GM18499 (cell line): ENCODE measurements around the gene WRAP73.

Experiments
- ATAC-seq: cut with Tn5 transposase; IDR thresholded peaks from one replicate; pipeline ENCODE4 v1.9.1; 2021; ENCODE audit warnings: moderate number of reproducible peaks; ENCODE audit not compliant: insufficient read depth, unreplicated experiment

WRAP73 gene, protein sequence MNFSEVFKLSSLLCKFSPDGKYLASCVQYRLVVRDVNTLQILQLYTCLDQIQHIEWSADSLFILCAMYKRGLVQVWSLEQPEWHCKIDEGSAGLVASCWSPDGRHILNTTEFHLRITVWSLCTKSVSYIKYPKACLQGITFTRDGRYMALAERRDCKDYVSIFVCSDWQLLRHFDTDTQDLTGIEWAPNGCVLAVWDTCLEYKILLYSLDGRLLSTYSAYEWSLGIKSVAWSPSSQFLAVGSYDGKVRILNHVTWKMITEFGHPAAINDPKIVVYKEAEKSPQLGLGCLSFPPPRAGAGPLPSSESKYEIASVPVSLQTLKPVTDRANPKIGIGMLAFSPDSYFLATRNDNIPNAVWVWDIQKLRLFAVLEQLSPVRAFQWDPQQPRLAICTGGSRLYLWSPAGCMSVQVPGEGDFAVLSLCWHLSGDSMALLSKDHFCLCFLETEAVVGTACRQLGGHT

GRCh38 chr1:3649342-3650247, at the start of gene WRAP73:
Gene WRAP73 (minus strand): TSS chr1:3650103. CDS start chr1:3649999, 104 bp downstream.
- no peak for ATAC-seq

GRCh38 chr1:3699596-3699995, 49.7 kb upstream of the WRAP73 start:
- ATAC-seq = no peak

DNA sequence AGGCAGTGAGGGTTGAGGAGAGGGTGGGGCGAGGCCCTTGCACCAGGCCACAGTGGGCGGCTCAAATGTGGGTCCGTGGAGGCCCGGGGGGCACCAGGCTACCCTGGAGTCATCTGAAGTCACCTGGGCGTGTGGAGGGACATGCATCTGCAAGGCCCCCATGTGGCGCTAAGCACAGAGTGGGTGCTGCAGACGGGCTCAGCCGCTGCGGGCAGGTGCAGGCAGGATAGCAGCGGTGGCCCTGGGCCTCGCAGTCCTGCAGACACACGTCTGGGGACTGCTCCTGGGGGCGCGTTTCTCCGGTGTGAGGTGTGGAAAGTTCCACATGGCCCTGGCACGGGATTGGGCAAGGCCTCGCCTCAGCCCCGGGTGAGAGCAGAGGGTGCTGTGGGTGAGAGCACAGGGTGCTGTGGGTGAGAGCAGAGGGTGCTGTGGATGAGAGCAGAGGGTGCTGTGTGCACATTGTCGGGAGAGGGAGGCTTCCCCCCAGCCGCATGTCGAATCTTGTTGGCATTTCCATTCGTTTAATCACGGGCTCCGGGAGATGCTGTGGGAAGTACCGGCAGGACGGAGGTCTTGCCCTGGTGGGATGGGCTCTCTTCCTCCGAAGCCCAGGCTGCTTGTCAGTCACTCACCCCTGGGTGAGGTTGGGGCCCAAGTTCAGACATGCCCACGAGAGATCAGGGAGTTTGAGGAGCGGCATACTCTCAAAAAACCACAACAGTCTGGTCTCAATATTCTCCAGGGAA, 48.9 kb upstream of the WRAP73 start:
- no peak for ATAC-seq

DNA sequence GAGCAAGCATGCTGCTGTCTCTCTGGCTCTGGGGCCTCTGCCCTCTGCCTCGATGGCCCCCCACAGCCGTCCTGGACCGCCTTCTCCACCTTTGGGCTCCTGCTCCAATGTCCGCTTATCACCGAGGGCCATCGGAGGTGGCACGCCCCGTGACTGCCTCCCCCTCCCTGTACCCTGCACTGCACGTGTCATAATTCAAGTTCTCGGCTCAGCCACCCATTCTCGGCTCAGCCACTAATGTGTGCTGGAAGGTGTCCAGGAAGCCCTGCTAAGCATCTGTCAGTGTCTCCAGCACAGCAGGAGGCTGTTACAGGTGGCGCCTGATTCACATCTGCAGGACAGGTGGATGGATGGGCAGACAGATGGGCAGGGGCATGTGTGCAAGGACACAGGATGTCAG, 47.9 kb upstream of the WRAP73 start:
- ATAC-seq = no peak

- no peak for ATAC-seq
Observed at GRCh38 chr1:3697104-3697503, 47.2 kb upstream of the WRAP73 start.

DNA sequence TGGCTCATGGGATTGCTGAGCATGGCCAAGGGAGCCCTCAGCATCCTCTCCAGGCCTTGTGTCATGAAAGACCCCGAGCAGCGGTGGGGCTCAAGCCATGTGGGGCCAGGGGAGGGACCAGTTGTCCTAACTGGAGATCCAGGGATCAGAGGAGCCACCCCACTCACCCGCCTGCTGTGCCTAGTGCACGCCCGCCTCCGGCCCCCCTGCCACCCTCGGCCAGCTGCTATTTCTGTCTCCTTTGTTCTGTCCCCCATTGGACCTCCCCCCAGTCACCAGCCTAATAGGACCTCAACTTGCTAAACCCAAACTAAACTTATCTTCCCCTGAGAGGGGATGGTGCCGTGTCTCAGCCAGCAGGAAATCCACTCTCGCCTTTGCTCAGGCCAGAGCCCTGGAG, 46.8 kb upstream of the WRAP73 start:
- ATAC-seq = no peak

- ATAC-seq = no peak
Observed at GRCh38 chr1:3695326-3696217, 45.7 kb upstream of the WRAP73 start.

DNA sequence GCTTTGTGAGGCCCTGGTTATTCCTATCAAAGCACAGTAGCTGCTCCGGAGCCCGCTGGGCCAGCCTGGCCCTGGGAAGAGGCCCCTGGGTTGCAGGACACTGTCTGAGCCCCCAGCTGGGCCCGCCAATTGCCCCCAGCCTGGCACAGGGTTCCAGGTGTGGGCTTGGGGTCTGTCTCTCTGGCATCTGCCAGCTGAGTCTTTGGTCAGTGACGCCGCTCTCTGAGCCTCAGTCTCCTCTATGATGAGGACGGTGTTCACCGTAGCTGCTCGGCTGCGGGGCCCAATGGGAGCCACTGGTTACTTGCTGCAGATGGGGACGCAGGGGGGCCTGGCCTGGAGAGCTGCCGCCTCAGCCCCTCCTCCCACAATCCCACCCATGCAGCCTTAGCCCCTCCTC, 43.4 kb upstream of the WRAP73 start:
- no peak for ATAC-seq

DNA sequence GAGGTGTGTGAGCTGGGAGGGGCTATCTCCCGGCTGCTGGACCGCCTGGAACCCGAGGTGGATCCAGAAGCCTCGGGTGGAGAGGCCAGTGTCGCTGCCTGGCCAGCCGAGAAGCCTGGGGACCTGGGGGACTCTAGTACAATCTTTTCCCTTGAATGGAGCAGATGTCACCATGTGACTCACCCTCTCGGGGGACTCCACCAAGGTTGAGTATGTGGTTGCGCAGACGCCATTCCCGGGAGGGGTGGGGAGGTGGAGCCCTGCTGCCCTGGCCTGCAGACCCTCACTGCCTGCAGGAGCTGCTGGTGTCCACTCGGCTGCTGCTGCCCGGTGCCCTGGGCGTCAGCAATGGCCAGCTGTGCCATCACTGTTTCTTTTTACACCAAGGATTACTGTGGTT, 42.7 kb upstream of the WRAP73 start:
- ATAC-seq = no peak

- ATAC-seq = no peak
Observed at GRCh38 chr1:3691421-3692204, 41.7 kb upstream of the WRAP73 start.

DNA sequence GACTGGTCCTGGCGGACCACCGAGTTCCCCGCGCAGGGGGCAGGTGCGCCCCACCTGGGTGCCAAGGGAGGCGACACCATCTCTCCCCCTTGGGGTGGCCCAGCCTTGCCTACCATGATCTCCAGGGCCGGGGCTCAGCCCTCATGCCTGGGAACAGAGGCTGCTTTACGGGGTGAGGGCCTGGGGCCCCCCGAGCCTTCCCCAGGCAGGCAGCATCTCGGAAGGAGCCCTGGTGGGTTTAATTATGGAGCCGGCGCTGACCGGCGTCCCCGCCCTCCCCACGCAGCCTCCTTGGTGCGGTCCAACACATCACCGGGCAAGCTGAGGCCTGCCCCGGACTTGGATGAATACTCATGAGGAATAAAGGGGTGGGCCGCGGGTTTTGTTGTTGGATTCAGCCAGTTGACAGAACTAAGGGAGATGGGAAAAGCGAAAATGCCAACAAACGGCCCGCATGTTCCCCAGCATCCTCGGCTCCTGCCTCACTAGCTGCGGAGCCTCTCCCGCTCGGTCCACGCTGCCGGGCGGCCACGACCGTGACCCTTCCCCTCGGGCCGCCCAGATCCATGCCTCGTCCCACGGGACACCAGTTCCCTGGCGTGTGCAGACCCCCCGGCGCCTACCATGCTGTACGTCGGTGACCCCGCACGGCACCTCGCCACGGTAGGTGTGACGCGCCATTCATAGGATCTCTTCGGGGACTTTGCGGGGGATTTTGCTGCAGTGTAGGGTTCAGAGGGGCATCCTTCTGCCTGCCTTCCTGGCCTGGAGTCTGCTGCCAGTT, 40.6 kb upstream of the WRAP73 start:
- ATAC-seq = no peak

DNA sequence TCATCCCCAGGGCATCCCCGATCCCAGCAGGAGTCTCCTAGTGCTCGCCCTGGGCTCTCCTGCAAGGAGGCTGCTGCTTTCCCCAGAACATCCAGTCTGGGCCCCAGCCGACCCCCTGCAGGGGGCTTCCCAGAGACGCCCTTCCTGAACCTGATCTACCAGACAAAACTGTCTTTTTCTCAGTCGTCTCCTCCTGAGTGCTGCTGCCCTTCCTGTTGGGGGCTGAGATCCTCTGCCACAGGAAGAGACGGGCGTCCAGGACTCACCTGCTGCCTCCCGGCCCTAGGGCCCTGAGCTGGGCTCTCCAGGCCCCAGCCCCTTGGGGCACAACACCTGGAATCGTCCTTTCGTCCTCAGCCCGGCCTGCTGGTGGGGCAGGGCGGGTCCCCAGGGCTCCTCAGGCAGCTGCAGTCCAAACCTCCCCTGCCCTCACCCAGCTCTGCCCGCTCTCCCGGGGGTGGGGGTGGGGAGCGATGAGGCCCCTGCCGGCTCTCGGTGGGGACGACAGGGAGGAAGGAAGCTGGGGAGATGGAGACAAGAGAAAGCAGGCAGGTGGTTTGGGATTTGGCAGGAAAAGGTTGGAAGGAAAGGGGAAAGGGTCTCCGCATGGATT, 39.3 kb upstream of the WRAP73 start:
- ATAC-seq = no peak

DNA sequence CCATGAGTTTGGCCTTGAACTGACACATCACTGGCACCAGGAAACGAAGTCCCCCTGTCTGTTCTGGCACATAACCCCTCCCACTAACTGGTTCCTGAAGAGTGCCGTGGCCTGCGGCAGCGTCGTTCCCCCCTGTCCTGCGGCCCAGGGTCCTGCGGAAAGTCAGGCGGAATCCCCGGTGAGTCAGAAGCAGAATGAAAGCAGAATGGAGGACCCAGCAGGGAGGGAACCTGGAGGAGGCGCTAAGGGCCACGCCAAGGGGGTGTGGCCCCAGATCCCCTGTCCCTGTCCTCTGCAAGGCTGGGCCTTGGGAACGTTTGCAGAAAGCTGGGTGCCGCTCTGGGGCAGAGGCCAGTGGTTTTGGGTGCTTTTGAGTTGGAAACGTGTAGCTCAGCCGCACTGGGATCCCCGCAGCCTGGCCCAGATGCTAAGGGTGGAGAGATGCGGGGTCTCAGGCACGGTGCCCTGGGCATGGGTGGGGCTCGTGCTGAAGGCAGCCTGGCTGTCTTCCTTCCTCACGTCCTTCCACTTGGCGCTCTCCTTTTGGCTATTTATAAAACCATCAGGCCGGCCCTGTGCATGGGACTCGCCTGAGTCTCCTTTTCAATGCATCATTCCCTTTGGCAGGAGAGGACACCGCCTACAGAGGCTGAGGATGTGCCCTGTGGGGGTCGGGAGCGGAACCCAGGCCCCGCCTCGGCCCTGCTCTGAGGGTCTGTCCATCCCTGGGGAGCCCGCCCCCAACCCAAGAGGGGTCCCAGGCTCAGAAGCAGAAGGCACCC, 38.6 kb upstream of the WRAP73 start:
- no peak for ATAC-seq

- ATAC-seq = no peak
Observed at GRCh38 chr1:3687504-3687903, 37.6 kb upstream of the WRAP73 start.

DNA sequence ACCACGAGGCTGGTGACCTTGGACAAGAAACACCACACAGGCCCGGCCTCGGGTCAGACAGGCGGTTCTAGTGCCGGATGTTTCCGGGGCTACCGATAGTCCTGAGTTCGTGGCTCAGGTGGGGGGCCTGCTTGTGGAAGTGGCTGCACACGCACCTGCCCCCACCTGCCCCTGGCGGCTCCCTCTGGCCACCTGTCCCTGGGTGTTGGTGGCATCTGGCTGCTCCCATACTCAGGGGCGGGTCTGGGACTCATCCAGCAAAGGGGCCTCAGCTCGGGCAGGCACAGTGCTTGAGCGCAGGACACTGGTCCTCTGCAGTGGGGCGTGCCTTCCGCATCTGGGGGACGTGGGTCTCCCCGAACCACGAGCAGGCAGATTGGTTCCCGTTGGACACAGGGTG, 36.0 kb upstream of the WRAP73 start:
- ATAC-seq = no peak

DNA sequence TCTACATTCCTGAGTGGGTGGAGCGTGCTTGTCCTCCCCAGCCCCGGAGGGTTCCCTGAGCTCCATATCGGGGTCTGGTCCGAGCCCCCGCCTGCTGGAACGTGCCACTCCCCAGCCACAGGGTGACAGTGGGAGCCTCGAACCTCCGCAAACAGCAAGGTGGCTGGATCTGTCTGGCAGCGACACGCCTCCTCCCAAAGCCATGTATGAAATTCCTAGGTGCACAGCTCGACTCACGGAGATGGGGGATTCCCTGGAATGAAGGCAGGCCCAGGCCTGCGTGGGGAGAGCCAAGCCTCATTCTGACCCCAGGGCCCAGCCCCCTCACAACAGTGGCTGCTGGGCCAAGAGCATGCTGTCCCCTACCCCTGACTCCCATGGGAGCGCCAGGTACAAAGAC, 35.3 kb upstream of the WRAP73 start:
- no peak for ATAC-seq

DNA sequence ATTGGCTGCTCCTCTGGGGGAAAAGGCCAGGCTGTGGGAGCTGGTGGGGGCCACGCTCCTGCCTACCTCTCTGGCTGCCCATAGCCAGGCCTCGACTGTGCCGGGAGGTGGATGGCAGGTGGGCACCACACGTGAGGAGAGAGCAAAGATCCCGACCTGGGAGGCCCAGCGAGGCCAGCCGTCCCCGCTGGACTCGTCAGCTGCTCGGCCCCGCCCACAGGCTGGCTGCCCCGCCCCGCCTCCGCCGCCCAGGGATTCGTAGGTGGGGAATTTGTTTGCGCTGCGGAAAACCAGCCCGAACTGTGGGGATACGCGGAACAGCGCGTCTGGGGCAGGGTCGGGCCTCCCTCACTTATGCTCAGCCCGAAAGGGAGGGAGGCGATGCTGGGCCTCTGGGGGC, 34.1 kb upstream of the WRAP73 start:
- no peak for ATAC-seq
